ENCODE results near the gene CTSZ. TPM values are rescaled to one million over a fixed set of nuclear protein-coding genes. Genes with fewer than 3 reads are reported as not detected.

The CTSZ gene
- total RNA-seq, 1 experiment from 2014 or later = 113 TPM

- in situ Hi-C loops (cut with HindIII; ENCODE audit: low pct_unique_long_range_greater_than_20kb, low sequenced_read_pairs) (no loop called here), intact Hi-C loops (cut with micrococcal nuclease; ENCODE audit: unreplicated experiment) (no loop called here)
- H3K36me3 ChIP-seq (ENCODE audit: control insufficient read depth, insufficient read depth, low read length) = no peaks in the 10 kb centered on the region
- DNase-seq (ENCODE audit: low read depth, low spot score) = no peak
- ATAC-seq = no peak
- H3K9me3 ChIP-seq (ENCODE audit: control insufficient read depth, insufficient read depth, low read depth, low read length) = no peaks in the 10 kb centered on the region
- no peak overlapping the region for H3K27ac ChIP-seq (ENCODE audit: low read length)
- no peaks in the 10 kb centered on the region; the same call in 1 of the 2 replicates for H3K27me3 ChIP-seq (ENCODE audit: control insufficient read depth, insufficient read depth, low read length)
- H3K4me3 ChIP-seq (ENCODE audit: low read depth in 2 of 2, low read length in 2 of 2) = no peak overlapping the region
- no TSS peak for BruUV-seq (replicated peaks)
- H3K4me1 ChIP-seq (ENCODE audit: control insufficient read depth, insufficient read depth, low read length) = no peaks in the 10 kb centered on the region
- POLR2A ChIA-PET = no interaction called here
- TF ChIP-seq POLR2AphosphoS5 (IDR thresholded peaks at IDR 0.05; ENCODE audit: low read depth, low read length) (no peak), SIN3A (IDR thresholded peaks at IDR 0.05; ENCODE audit: borderline replicate concordance, insufficient read depth, low read depth, low read length) (no peak), CTCF (IDR thresholded peaks at IDR 0.05) (no peak; the same call in 1 of the 2 replicates), TCF7L2 (IDR thresholded peaks at IDR 0.05; ENCODE audit: low read depth, low read length) (no peak)
- CTCF ChIA-PET = no interaction called here
Observed at GRCh38 chr20:58963060-58963584, 43.9 kb downstream of the CTSZ start.

DNA sequence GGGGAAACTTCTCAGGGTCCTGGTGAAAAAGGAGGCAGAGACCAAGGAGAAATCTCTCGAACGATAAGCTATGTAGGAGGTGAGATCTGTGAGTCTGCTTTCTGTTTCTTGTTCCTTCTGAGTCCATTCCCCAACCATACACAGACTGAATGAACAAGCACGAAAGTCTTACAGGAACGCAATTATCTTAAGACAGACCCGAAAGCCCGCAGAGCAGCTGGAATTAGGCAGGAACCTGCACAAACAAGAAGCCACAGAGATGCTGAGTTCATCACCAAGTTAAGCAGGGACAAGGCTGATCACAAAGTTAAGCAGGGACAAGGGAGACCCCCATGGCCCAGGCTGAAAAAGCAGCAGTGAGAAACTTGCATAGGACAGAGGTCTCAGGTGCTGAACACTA is 47.4 kb downstream of the CTSZ start:
- in situ Hi-C loops (cut with HindIII; ENCODE audit: low pct_unique_long_range_greater_than_20kb, low sequenced_read_pairs) (no loop called here), intact Hi-C loops (cut with micrococcal nuclease; ENCODE audit: unreplicated experiment) (no loop called here)
- CTCF ChIA-PET = no interaction called here
- ATAC-seq (peak; percentile 71), DNase-seq (ENCODE audit: low read depth, low spot score) (no peak)
- Histone ChIP-seq H3K4me1 (ENCODE audit: control insufficient read depth, insufficient read depth, low read length) (no peaks in the 10 kb centered on the region), H3K4me3 (ENCODE audit: low read depth in 2 of 2, low read length in 2 of 2) (peak overlapping the region; percentile 3 to 32; a peak in 2 of 4 replicates), H3K9me3 (ENCODE audit: control insufficient read depth, insufficient read depth, low read depth, low read length) (no peaks in the 10 kb centered on the region), H3K36me3 (ENCODE audit: control insufficient read depth, insufficient read depth, low read length) (no peaks in the 10 kb centered on the region), H3K27me3 (ENCODE audit: control insufficient read depth, insufficient read depth, low read length) (no peaks in the 10 kb centered on the region; the same call in 1 of the 2 replicates), H3K27ac (ENCODE audit: low read length) (no peak overlapping the region; the same call in 1 of the 2 replicates)
- no TSS peak for BruUV-seq (replicated peaks)
- POLR2A ChIA-PET = no interaction called here
- TF ChIP-seq CTCF (IDR thresholded peaks at IDR 0.05) = no peak
- TF ChIP-seq REST (IDR thresholded peaks at IDR 0.05; ENCODE audit: insufficient read depth in 1 of 2, low read depth in 2 of 2, low read length in 1 of 2) = no peak

Data from Panc1 (cell line).